HG03060 (cell line): ENCODE results near the gene POMT2.

Experiments used
- ATAC-seq: cut with Tn5 transposase; IDR thresholded peaks from one replicate; pipeline ENCODE4 v1.9.1; 2021; ENCODE audit warnings: low read depth, moderate number of reproducible peaks; ENCODE audit not compliant: unreplicated experiment

The POMT2 gene

DNA sequence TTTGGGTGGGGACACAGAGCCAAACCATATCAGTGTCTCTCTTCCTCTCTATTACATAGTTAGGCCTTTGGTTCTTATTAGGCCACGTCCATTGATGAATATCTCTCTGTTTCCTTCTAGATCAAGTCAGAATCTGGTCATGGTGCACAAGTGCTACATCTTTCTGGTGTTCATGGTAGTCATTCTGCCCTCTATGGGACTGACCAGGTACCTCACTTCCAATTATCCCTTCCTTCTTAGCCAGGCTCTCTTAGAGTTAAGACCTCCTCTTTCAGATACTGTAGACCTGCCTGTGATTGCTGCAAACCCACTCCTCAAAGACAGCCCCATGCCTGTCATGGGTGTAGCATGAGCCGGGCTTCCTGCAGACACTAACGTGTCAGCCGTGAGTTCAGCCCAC lies 74.9 kb downstream of the POMT2 start:
- ATAC-seq: no peak

DNA sequence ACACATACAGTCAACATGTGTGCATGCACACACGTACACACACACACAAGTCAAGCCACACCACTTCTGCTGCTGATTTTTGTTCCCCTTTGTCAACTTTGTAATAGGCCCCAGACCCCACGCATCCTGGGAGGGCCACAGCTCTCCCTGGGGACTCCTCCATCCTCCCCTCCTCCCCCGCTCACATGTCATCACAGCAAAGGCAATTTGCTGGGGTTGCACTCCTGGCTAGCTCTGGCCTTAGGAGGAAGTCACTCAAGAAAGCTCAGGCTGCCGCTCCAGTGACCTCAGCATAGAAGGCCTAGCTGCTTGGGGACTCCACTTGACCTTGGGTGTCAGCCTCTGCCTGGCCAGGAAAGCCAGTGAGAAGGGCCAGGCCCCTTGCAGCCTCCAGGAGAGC lies 76.8 kb downstream of the POMT2 start:
- ATAC-seq: no peak

DNA sequence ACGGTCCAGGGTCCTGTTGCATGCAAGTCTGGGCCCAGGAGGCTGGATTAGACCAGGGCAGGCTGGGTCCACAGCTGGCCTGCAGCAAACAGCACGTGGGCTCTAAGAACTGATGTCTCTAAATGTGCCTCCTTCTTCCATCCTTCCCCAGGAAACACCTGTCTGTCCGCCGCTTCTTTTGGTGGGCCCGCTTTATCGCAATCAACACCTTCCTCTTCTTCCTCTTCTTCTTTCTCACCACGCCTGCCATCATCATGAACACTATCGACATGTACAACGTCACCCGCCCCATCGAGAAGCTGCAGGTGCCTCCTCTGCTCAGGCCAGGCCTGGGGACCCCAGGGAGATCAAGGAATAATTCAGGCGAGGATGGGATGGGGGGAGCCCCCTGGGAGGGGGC lies 77.9 kb downstream of the POMT2 start:
- ATAC-seq: no peak

DNA sequence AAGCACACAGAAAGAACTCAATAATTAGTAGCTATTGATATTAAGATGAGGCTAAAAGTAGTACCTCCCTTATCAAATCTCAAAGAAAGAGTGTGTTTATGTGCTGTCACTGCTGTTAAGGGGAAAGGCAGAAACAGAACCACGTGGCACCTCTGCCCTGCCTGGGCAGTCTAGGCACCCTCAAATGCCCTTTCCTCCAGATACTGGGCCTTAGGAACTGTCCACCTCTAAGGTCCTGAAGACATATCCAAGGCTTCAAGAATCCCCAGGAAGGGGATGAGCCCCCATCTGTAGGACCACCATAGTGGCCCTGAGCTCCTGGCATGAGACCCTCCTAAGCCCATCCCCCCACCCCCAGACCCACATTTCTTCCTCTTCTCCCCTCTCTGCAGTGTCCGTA lies 78.7 kb downstream of the POMT2 start:
- ATAC-seq: no peak

DNA sequence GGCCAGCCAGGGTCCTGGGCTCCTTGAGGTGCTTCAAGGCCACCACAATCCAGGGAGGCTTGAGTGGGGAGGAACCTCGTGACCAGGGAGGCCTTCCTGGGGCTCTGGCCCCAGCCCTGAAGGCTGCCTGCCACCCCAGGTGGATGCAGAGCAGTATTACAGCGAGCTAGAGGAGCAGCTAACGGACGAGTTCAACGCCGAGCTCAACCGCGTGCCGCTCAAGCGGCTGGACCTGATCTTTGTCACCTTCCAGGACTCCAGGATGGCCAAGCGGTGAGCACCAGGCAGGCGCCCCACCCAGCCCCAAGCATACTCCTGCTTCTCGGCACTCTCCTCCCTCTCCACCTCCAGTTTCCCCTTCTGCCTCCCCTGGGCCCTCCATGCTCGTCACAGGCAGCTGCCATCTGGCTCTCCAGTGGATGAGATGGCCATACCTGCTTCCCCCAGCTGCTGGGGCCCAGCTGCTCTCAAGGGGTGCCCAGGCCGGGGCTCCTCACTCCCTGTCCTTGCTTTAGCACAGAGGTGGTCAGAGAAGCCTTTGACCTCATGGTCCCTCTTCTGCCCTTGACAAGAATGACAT lies 80.3 kb downstream of the POMT2 start:
- ATAC-seq: no peak

DNA sequence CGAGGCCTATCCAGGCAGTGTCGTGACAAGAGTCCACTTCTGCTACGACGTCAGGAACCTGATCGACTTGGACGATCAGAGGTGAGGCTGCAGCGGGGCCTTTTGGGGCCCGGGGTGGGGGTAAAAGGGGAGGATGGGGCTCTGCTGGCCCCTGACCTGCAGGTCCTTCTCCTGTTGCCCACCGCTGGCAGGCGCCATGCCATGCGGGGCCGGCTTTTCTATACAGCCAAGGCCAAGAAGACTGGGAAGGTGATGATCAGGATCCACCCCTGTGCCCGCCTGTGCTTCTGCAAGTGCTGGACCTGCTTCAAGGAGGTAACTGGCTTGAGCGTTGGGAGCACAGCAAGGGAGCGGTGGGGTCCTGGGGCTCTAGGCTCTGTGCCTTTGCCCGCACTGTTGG lies 81.3 kb downstream of the POMT2 start:
- ATAC-seq: no peak

DNA sequence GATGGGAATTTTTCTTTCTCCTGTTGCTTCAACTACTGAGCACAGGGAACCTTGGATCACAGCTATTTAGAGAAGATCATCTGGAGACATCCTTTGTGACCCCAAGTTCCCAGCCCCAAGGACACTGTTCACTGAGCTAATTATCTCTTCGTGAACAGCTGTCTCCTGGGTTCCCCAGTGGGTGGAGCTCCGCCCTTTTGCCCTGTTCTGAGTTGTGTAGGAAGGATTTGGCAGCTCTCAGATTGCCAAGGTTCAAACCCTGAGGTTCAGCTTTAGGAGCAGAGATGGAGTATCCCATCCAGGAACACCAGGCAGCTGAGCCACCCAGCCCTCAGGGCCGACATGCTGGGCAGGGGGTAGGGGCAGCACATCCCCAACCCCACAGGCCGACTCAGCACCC lies 81.7 kb downstream of the POMT2 start:
- ATAC-seq: no peak

DNA sequence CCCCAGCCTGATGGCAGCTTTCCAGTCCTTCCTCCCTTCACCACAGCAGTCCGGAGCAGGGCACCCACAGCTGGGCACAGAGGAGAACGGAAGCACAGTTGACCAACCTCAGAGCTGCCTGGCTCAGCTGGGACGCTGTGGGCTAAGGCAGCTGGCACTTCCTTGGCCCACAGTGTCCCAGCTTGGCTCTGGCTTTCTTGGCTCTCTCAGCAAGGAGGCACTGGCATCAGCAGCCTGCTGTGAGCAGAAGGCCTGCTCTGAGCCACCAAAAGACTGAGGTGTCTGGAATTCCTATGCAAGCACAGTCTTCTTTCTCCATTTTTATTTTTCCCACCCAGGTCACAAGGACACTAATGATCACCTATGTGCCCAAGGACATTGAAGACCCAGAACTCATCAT lies 82.3 kb downstream of the POMT2 start:
- no peak for ATAC-seq

DNA sequence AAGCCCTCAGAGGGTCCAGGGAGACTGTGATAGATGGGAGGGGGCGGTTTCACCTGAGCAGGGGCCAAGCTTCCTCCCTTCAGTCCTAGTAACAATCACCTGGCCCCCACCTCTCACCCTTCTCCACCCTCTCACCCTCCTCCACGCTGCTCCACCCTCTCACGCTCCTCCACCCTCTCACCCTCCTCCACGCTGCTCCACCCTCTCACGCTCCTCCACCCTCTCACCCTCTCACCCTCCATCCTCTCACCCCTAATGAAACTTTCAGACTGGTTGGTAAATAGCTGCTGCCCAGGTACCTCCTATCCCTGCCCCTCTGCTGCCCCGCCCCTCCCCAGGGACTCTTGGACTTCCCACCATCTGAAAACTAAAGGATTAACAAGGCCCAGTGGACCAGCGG lies 83.9 kb downstream of the POMT2 start:
- no peak for ATAC-seq

DNA sequence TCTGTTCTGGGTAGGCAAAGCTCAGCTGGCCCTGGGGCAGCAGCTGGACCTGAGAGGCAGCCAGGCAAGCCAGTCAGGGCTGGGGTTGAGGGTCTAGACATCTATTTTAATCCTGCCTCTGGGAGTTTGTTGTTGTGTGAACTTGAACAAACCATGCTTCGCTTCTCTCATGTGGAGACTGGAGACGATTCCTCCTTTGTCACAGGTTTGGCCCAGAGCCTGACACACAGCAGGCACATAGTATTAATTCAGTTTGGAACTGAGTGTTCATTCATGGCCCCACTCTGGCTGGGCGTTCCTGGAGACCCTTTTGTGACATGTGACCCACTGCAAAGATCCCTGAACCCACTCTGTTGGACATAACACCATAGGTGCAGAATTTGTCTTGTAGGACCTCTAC lies 89.0 kb downstream of the POMT2 start:
- ATAC-seq: no peak

DNA sequence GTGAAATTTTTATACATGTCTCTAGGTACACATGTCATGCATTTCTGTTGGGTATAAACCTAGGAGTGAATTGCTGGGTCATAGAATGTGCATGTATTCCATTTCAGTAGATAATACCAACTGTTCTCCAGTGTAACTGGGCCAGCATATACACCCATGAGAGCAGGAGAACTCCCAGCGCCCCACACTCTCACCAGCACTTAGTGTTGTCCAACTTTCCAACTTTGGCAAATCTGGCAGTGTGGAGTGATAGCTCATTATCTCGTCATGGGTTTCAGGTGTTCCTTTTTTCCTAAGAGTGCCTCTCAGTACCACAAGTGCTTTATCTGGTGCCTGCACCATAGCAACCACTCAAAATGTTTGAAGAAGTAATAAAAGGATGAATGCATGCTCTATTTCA lies 89.8 kb downstream of the POMT2 start:
- ATAC-seq: no peak

DNA sequence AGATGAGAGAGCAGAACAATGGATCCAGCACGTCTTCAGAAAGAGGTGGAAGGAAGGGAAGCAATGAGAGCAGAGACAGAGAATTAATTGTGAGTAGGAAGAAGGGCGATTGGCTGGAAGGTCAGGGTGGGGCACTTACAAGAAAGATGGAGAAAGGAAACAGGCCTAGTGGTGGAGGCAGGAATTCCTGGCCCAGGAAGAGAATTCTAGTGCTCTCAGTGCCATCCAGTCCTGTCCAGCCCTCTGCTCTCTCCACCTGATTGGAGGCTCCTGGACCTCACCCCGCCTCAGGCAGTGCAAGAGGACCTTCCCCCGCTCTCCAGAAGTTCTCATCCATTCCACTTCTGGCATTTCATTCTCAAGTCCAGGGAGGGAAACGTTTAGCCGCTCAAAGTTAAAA lies 92.6 kb downstream of the POMT2 start:
- no peak for ATAC-seq

DNA sequence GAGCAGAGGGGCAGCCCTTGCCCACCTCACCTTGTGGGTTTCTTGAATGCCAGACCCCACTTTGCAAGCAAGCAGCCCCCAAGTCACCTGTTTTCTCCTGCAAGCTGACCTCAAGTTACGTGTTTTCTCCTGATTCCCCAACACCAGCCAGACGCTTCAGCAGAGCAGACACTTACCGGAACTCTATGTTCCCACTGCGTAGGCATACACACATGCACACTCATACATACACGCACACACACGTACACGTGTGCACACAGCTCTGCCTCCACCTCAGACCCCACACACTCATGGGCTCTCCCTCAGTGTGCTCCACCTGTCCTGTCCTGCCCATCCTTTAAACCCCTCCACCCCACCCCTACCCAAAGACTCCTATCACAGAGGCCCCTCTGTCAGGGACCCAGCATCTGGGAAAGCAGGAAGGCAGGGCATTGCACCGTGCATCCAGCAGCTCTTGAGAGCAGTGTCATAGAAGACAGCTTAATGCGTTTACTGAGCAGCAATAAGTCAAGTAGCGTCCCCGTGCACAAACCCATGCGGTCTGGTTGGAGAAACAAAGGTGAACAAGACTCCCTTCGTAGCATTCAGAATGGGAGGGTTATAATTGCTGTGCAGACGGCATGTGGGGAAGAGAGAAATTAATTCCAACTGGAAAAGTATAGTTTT lies 94.7 kb downstream of the POMT2 start:
- no peak for ATAC-seq

DNA sequence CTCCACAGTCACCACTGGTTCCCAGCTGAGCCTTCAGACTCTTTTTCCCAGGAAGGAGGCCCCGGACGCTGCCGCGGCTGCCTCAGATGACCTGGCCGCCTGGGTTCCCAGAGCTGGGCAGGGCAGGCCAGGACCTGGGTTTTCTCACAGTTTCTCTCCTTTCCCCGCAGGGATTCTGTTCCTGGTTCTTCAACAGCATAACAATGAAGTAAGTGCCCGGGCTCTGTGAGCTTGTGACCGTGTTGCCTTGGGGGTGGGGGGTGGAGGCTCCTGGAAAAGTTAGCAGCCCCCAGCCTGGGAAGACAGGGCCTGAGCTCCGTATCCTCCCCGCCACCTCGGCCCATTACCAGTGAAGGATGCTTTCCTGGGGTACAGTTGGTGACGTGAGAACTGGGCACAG lies 95.4 kb downstream of the POMT2 start:
- ATAC-seq: no peak
